IPS-15b (cell line): ENCODE data around the gene ATP2C2.

Experiments
- H3K27me3 ChIP-seq: one replicate; pipeline ENCODE4 v1.6.1; 2013; ENCODE audit warnings: low read length; ENCODE audit not compliant: control insufficient read depth, insufficient read depth
- H3K36me3 ChIP-seq: one replicate; pipeline ENCODE4 v1.6.1; 2013; ENCODE audit warnings: low read length; ENCODE audit not compliant: control insufficient read depth, insufficient read depth
- H3K4me1 ChIP-seq: one replicate; pipeline ENCODE4 v1.6.1; 2013; ENCODE audit warnings: mild to moderate bottlenecking, low read length; ENCODE audit not compliant: control insufficient read depth, insufficient read depth
- H3K4me3 ChIP-seq: one replicate; pipeline ENCODE4 v1.5.1; 2013; ENCODE audit warnings: low read depth, low read length
- H3K9ac ChIP-seq: one replicate; pipeline ENCODE4 v1.6.1; 2013; ENCODE audit warnings: low read depth, mild to moderate bottlenecking, low read length
- H3K9me3 ChIP-seq: one replicate; pipeline ENCODE4 v1.6.1; 2013; ENCODE audit warnings: mild to moderate bottlenecking, low read length; ENCODE audit not compliant: control insufficient read depth, insufficient read depth

Gene ATP2C2

GRCh38 chr16:84434800-84435199 lies 66.5 kb downstream of the ATP2C2 start:
- H3K9ac ChIP-seq = no peak overlapping the region
- no peak overlapping the region for H3K4me3 ChIP-seq
- H3K27me3 ChIP-seq = no peaks in the 10 kb centered on the region

DNA sequence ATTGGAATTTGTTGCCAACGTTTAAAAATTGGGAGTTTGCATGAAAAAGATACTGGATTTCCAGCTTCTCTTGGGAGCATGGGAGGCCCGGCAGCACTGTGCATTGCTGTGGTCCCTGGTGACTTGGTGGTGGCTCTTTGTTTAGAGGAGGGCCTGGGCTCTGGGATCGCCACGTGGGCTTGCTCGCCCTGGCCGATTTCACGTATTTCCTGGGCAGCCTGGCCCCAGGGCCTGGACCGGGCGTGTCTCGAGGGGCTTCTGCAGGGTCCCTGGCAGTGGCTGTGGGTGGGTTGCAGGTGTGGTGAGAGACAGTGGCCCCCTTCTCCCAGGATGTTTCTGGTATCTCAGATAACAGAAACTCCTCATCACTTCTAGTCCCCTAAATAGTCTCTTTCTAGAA lies 67.9 kb downstream of the ATP2C2 start:
- no peaks in the 10 kb centered on the region for H3K9me3 ChIP-seq
- peaks cover 3% of the 10 kb centered on the region for H3K36me3 ChIP-seq
- H3K4me1 ChIP-seq = no peaks in the 10 kb centered on the region
- H3K4me3 ChIP-seq = no peak overlapping the region
- no peaks in the 10 kb centered on the region for H3K27me3 ChIP-seq
- no peak overlapping the region for H3K9ac ChIP-seq

More at GRCh38 chr16:84434800-84435199, 66.5 kb downstream of the ATP2C2 start:
- Histone ChIP-seq H3K36me3 (peaks cover 3% of the 10 kb centered on the region), H3K4me1 (no peaks in the 10 kb centered on the region), H3K9me3 (no peaks in the 10 kb centered on the region)

DNA sequence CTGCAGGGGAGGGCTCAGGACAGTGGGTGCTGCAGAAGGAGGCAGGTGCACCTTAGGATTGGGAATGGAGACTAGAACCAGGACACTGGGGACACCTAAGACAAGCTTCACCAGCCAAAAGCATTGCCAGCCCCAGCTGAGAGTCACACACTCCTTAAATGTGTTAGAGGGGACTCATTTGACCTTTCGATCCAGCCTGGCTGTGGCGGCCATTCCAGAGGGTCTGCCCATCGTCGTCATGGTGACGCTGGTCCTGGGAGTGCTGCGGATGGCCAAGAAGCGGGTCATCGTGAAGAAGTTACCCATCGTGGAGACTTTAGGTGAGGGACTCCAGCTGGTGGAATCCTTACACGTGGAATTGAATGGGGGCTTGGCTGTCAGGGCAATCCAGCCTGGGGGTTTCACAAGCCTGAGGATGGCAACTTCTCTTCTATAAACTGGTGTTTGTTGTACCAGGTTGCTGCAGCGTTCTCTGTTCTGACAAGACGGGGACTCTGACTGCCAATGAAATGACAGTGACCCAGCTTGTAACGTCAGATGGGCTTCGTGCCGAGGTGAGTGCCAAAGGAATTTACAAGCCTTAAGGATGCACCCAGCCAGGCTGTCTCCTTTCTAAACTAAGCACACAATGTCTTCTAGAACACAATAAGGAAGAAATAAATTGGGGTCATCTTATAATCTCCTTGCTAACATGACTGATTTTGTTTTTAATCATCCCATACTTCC lies 70.8 kb downstream of the ATP2C2 start:
- no peaks in the 10 kb centered on the region for H3K27me3 ChIP-seq
- no peak overlapping the region for H3K9ac ChIP-seq
- H3K4me1 ChIP-seq = no peaks in the 10 kb centered on the region
- H3K9me3 ChIP-seq = no peaks in the 10 kb centered on the region
- H3K4me3 ChIP-seq = no peak overlapping the region
- peaks cover 3% of the 10 kb centered on the region for H3K36me3 ChIP-seq

DNA sequence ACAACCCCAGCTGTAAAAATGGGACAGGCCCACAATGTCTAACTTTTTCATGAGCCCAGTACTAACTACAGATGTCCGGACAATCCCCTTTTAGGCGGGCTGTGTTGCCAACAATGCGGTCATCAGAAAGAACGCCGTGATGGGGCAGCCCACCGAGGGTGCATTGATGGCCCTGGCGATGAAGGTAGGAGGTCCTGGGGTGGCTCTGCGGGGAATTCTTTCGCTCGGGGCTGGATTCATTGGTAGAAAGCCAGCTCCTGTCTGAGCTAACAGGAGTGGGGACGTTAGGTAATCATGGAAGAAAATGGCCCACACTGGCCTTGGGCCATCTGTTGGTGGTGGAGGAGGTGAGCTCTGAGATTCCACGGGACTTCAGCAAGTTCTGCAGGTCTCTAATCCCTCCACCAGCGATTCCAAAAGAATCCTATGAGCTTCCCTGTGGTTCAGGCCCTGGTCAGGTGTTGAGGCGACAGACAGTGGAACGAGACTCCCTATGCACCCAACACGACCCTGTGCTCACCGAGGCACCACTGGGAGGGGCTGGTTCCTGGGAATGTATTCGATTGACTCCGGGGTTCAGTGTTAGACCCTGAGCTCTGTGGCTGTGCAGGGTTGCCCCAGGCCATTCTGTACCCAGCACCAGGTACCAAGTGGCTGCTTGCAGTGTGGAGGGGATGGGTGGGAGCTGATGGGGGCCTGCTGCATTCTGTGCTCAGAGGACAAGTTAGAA lies 74.2 kb downstream of the ATP2C2 start:
- Histone ChIP-seq H3K27me3 (no peaks in the 10 kb centered on the region), H3K36me3 (peaks cover 3% of the 10 kb centered on the region), H3K4me3 (no peak overlapping the region), H3K9me3 (no peaks in the 10 kb centered on the region), H3K4me1 (no peaks in the 10 kb centered on the region), H3K9ac (no peak overlapping the region)

DNA sequence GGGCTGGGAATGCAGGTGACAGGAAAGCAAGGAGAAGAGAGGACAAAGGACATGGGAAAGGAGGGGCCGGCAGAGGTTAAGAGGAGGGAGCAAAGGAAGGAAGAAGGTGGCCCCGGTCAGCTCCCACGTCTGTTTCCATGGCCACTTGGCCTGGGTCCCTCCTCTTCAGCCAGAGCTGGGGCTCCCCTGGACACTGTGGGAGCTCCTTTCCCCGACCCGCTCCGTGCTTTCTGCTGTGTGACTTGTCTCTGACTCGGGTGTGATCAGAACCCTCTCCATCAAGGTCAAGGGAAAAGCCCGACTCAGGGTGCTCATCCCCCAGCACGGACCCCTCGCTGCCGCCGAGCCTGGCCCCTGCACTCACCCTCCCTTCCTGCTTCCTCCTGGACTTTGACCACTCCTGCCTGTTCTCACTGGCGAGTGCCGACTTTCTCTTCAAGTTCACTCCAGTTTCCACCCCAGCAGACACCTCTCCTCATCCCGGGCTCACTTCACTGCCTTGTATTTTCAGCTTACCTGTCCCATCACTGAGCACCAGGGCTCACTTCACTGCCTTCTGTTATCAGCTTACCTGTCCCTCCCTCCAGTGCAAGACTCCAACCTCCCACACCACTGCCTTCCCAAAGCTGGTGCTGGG lies 74.9 kb downstream of the ATP2C2 start:
- no peaks in the 10 kb centered on the region for H3K4me1 ChIP-seq
- H3K36me3 ChIP-seq = peaks cover under 1% of the 10 kb centered on the region
- no peaks in the 10 kb centered on the region for H3K9me3 ChIP-seq
- no peak overlapping the region for H3K4me3 ChIP-seq
- H3K9ac ChIP-seq = no peak overlapping the region
- no peaks in the 10 kb centered on the region for H3K27me3 ChIP-seq

- Histone ChIP-seq H3K4me1 (no peaks in the 10 kb centered on the region), H3K27me3 (no peaks in the 10 kb centered on the region), H3K9ac (no peak overlapping the region), H3K9me3 (no peaks in the 10 kb centered on the region), H3K36me3 (no peaks in the 10 kb centered on the region), H3K4me3 (no peak overlapping the region)
These were observed 76.1 kb downstream of the ATP2C2 start for GRCh38 chr16:84444476-84444875.

DNA sequence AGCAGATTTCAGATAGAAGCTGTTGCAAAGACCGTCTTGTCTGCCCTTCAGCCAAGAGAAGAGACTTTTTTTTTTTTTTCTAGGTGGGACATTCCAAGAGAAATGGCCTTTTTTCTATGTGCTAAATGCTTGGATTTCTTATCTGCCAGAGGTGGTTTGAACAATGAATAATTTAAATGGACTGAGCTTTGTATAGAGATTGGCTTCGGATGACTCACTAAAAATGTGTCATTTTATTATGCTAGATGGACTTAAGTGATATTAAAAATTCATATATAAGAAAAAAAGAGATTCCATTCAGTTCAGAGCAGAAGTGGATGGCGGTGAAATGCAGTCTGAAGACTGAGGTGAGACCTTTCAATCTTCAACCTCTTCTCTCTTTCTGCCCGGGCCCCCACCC lies 77.7 kb downstream of the ATP2C2 start:
- Histone ChIP-seq H3K36me3 (no peaks in the 10 kb centered on the region), H3K4me1 (no peaks in the 10 kb centered on the region), H3K27me3 (no peaks in the 10 kb centered on the region)

GRCh38 chr16:84446596-84447392 lies 78.5 kb downstream of the ATP2C2 start:
- H3K4me1 ChIP-seq = no peaks in the 10 kb centered on the region
- H3K9me3 ChIP-seq = no peaks in the 10 kb centered on the region
- no peaks in the 10 kb centered on the region for H3K27me3 ChIP-seq
- H3K36me3 ChIP-seq = no peaks in the 10 kb centered on the region
- H3K4me3 ChIP-seq = no peak overlapping the region
- no peak overlapping the region for H3K9ac ChIP-seq

More for the DNA sequence above, 77.7 kb downstream of the ATP2C2 start:
- H3K4me3 ChIP-seq = no peak overlapping the region
- no peaks in the 10 kb centered on the region for H3K9me3 ChIP-seq
- H3K9ac ChIP-seq = no peak overlapping the region

DNA sequence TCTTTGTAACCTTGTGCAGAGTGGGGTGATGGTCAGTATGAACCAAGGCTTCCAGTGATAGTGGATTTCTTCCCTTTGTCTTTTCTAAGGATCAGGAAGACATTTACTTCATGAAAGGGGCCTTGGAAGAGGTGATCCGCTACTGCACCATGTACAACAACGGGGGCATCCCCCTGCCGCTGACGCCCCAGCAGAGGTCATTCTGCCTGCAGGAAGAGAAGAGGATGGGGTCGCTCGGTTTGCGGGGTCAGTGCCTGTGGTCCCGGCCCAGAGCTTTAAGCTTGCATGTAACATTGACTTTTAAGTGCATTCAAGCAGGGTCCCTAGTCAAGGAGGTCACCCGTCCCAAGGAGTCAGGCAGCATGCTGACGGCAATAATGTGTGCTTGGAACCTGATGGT lies 80.1 kb downstream of the ATP2C2 start:
- H3K27me3 ChIP-seq = no peaks in the 10 kb centered on the region
- H3K36me3 ChIP-seq = no peaks in the 10 kb centered on the region

GRCh38 chr16:84449156-84450140 lies 81.1 kb downstream of the ATP2C2 start:
- no peak overlapping the region for H3K4me3 ChIP-seq
- H3K9ac ChIP-seq = no peak overlapping the region
- no peaks in the 10 kb centered on the region for H3K9me3 ChIP-seq
- no peaks in the 10 kb centered on the region for H3K27me3 ChIP-seq
- no peaks in the 10 kb centered on the region for H3K36me3 ChIP-seq
- no peaks in the 10 kb centered on the region for H3K4me1 ChIP-seq

More for the DNA sequence above, 80.1 kb downstream of the ATP2C2 start:
- no peaks in the 10 kb centered on the region for H3K4me1 ChIP-seq
- no peak overlapping the region for H3K9ac ChIP-seq
- H3K9me3 ChIP-seq = no peaks in the 10 kb centered on the region
- H3K4me3 ChIP-seq = no peak overlapping the region
